GM21786 (cell line): Measurements from ENCODE around the gene CISTR.
"Not testable (repeated sequence)": the region's sequence is repeated elsewhere in the genome, so short reads cannot be mapped to it uniquely, and the experiment has no call there.

ENCODE experiments used
- ATAC-seq: cut with Tn5 transposase; IDR thresholded peaks from one replicate; pipeline ENCODE4 v1.9.1; 2021; ENCODE audit not compliant: unreplicated experiment

The CISTR gene

DNA sequence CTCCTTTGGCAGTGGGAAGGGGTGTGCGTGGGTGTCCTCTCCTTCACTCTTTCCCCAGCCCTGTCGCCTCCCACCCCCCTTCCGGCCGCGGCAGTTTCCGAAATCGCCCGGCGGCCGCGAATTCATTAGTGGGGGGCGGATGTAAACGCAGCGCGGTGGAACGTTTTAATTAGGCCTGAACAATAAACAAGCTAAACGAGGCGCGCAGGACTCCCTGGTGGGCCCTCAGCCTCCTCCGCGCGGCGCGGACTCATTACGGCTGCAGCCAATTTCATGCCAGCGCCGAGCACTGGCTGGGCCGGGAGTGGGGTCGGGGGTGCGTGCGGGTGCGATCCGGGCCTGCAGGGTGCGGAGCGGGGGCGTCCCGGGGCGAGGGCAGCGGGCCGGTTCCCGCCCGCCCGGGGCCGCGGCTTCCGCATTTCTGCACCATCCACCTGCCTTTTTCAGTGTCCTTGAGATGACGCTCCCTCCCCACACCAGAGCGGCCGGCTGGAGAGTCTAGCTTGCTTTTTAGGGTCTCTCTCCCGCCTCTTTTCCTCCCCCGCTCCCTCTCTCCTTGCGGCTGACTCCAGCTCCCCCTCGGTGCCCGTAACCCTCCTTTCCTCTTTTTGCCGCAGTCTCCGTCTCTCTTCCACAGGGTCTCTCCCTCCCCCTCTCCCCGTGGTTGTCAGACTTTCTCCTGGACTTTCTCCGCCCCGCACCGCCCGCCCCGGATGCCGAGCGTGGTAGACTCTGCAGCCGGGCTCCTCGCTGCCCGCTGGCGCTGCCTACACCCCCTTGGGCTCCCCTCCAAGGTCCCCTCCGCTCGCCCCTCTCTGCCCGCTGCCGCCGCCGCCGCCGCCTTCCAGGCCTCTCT lies at the start of gene CISTR:
Gene CISTR, minus strand, starts transcription at position 644 of the 856 bp plus-strand sequence.
- ATAC-seq = no peak

DNA sequence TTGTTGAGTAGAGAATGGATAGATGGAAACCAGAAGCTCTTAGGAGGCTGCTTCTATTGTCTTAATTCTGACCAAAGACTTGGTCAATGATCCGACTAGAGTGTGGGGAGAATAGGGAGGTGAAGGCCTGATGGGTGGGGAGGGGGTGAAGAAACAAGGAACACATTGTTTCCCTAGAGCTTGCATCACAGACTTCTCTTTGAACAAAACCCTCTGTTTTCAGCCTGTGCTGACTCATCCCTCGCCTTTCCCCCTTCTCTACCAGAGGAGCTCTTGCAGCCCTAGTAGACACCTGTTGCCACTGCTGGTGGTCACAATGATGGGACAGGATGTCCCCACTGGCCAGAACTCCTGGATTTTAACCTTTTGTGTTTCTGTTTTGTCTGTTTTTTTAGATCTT lies 46.8 kb upstream of the CISTR start:
- ATAC-seq = no peak

DNA sequence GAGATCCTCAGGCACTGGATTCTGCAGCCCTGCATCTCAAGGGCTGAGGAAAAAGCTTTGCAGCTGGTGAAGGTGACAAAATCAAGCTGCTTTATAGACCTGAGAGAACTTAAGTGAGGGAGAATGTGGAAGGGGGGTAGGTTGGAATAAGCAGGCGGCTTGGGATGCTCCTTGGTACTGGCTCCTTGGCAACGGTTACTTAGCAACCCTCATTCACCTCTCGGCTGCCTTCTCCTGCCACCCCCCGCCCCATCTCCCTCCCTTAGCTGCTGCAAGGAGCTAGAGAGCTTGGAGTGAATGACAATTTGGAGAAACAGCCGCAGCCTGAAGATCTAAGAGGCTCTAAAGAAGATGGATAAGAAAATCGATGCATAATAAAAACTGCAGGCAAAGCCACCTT lies 44.1 kb upstream of the CISTR start:
- ATAC-seq = no peak

DNA sequence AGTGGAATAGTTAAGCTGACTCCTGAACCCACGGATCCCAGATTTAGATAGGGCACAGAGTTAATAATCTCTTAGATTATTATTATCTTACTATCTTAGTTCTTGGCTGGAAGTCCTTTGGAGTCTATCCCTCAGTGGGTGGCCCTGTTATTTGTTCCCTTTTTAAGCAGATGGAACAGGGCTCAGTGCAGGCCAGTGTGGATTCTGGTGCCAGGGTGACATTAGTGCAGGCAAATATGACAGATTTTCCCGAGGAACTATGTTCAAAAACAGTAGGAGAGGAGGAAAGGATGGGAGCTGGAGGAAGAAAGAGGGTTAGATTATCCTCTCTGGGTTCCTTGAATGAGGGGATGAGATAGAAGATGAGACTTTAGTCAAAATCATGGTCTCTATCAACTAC lies 41.4 kb upstream of the CISTR start:
- no peak for ATAC-seq

GRCh38 chr12:53791735-53792326 lies 40.1 kb upstream of the CISTR start:
- no peak for ATAC-seq

DNA sequence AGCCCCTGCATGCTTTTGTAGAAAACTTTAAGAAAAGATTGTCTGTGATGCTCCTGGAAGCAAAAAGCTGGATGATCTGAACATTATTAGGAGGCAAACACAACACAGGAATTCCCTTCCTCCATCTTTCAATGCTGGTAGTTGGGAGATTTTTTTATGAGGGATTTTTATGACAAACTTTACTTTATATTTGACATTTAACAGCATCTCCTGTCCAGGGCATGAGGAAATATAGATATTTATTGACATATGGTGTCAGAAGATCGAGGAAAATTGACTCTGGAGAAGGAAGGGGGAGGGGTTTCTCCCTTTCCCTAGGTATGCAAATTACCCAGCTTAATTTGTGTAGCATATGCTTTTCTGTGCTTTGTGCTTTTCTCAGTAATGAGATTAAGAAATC lies 37.8 kb upstream of the CISTR start:
- ATAC-seq = no peak

GRCh38 chr12:53788892-53789291 lies 37.1 kb upstream of the CISTR start:
- no peak for ATAC-seq

- ATAC-seq = no peak
These were observed 34.6 kb upstream of the CISTR start for GRCh38 chr12:53786411-53786810.

GRCh38 chr12:53785161-53785560 lies 33.4 kb upstream of the CISTR start:
- no peak for ATAC-seq

DNA sequence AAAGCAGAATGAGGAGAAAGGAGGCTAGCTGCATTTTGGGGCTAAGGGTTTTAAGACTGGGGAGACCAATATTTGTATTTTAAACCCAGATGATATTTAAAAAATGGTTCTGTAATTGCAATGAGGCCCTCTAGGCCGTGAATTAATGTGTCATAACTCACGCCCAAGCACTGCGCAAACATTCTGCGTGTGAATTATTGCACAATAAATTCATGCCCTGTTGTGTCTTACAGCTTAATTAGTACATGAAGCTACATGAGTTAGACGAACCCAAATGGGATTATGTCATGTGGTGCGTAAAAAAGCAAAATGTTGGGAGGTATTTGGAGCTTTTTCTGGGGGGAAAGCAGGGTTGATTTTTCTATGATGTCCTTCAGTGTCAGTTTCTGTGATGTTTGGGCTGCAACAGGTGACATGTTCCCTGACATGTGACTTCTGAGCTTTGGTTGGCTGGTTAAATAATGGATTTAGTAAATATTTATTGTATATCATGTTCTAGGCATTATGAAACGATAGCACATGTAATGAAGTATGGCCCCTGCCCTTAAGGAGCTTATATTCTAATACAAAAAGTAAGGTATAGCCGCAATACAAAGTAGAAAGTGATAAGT lies 30.4 kb upstream of the CISTR start:
- ATAC-seq = no peak

DNA sequence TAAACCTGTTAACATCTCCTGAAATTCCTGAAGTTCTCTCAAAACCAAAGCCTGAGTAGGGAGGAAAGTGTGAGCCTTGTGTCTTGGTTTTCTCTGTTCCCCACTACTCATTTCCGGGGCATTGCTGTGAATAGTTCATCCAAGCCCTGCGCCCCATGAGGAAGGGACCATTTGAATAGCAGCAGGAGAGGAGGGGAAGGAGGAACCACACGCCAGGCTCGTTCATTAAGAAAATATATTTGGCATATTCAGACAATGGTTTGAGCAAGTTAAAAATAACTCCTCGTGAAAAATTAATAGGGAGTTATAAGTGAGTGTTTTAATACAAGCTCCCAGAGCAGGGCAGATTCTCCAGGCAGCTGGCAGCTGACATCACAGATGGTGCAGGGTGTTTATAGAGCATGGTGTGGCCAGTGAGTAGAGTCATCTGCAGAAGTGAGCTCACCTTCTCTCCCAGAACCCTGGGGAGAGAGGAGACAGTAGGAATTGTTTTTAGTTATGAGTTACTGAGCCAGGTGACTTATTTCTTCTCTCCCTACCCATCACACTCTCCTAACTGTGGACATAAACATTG lies 29.5 kb upstream of the CISTR start:
- ATAC-seq = no peak

GRCh38 chr12:53780323-53780722 lies 28.5 kb upstream of the CISTR start:
- ATAC-seq = no peak

DNA sequence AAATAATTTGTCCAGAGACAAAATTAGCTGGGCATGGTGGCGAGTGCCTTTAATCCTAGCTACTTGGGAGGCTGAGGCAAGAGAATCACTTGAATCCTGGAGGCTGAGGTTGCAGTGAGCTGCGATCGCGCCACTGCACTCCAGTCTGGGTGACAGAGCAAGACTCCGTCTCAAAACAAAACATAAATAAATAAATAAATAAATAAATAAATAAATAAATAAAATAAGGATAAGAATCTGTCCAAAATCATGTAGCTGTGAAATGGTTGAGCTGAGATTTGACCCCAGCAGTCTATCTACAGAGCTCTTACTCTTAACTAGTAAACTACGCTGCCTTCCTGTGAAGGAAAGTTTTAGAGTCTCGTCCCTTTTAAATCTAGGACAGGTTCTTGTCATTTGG lies 27.9 kb upstream of the CISTR start:
- ATAC-seq = not testable (repeated sequence)

DNA sequence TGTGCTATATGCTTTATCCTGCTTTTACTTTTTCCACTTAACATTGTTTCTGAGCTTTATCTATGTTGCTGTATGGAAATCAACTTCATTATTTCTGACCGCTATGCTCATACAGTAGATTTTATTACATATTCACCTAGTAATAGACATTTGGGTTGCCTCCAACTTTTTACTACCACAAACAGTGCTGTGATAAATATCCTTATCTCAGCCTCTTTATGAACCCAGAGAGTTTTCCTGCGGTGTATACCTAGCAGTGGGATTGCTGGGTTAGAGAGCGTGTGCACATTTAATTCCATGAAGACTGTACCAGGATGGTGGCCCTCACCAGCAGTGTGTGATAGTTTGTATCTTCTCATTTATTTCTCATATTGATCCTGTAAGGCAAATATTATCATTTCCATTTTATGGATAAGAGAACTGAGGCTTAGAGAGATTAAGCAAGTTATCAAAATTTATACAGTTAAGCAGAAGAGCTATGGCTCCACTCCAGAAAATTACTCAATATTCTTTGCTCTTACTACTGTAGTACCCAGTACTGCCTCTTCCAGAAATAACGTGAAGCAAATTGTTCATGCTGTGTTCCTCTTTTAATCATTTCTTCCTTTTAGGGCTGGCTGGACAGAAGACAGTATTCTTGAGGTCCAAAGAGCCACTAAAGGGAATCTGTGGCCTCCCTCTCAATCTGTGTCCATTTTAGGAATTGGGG lies 26.3 kb upstream of the CISTR start:
- ATAC-seq = no peak

DNA sequence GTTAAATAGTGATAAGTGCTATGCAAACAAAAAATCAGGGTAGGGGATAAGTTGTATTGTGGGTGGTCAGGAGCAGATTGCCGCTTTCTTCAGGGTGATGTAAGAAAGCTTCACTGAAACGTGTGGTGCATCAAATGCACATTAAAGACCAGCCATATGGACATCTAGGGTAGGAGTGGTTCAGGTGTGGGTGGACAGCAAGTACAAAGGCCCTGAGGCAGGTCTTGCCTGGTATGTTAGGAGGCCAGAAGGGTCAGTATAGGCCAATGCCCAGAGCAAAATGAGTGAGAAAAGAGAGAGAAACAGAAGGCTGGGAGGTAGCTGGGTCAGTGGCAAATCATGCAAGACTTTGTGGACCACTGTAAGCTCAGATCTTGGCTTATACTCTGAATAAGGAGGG lies 25.6 kb upstream of the CISTR start:
- no peak for ATAC-seq

DNA sequence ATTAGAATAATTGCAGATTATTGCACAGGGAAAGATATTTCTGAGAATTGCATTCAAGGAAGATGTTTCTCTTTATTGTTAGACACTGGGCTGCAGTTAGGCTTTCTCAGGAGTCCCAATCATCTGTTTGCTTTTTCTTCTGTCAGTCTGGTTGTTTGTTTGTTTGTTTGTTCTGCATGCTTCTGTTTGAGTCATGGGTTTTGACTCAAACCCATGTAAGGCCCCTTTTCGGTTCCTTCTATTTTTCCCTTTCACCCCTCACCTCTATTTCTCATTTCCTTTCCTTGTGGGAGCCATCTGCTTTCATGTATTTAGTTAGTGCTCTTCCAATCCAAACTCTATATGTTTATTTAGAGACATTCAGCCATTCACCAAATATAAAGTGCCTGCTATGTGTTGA lies 25.1 kb upstream of the CISTR start:
- no peak for ATAC-seq

DNA sequence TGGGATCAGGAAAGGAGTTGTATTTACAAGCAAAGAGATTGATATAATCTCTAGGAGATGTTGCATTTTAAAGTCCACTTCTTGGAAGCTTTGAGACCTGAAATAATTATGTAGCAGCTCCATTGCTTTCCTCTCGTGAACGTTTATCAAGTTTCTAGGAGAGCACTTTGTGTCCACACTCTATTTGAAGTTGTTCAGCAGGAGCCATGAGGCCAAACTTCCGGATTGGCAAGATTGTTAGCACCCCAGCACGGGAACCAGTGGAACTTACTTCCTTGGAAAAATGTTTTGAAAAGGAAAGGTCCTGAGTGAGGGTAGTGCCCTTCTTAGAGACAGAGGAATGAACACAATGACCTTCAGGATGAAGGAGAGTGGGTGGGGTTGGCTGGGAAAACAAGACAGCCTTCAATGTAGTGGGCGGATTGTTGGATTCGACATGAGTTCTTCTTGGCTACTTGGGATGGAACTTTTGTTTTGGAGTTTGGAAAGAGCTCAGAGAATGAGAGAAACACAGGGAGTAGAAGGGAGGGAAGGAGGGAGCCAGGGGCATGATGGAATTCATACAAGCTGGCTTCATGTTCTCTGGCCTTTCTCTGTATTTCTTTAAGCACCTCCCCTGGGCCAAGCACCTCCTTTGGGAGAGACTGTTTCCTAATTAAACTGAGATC lies 23.8 kb upstream of the CISTR start:
- ATAC-seq = no peak

DNA sequence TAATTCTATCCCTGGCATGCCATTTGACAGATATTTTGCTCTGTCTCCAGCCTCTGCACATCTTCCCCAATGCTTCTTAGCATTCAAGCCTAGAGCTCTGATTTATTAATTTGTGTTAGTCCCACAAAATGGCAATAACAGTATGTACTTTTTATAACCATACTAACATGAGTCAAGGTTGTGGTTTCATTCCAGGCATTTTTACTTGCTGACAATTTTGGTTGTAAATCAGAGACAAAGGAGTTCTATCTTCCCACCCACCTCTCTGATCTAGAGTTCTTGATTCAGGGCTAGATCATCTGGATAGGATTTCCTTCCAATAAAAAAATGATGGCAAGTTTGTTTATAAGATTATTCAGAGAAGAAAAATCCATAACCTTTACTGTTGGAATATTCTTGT lies 18.5 kb upstream of the CISTR start:
- no peak for ATAC-seq

GRCh38 chr12:53768976-53769375 lies 17.2 kb upstream of the CISTR start:
- no peak for ATAC-seq

- ATAC-seq = no peak
These were observed 15.1 kb upstream of the CISTR start for GRCh38 chr12:53766881-53767280.

DNA sequence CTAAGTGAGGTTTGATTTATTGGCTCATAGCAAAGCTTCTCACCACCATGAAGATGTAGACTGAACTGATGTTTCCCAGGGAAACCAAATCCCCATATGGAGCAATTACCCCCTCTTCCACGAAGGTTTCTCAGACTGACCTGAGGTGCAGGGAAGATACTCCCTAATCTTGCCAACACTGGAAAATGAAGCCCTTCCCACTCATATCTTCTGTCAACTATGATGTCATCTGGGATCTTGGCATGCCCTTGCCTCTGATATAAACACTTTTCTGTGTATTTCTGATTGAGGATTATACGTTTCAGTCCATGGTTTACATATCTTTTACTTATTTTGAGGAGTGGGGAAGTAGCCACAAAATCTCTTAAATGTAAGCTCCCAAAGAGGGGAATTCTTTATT lies 14.1 kb upstream of the CISTR start:
- no peak for ATAC-seq
